HTERT RPE-1 (cell line): ENCODE results near the gene VPS37D.
"Not testable (repeated sequence)": the region's sequence is repeated elsewhere in the genome, so short reads cannot be mapped to it uniquely, and the experiment has no call there.

Experiments
- in situ Hi-C: fragments of 300-500 bp; cut with MboI; formaldehyde crosslinking; loops from 4 replicates; pipeline ENCODE4 v1.14.3; 2020; ENCODE audit warnings: low sequenced_read_pairs

VPS37D gene

DNA sequence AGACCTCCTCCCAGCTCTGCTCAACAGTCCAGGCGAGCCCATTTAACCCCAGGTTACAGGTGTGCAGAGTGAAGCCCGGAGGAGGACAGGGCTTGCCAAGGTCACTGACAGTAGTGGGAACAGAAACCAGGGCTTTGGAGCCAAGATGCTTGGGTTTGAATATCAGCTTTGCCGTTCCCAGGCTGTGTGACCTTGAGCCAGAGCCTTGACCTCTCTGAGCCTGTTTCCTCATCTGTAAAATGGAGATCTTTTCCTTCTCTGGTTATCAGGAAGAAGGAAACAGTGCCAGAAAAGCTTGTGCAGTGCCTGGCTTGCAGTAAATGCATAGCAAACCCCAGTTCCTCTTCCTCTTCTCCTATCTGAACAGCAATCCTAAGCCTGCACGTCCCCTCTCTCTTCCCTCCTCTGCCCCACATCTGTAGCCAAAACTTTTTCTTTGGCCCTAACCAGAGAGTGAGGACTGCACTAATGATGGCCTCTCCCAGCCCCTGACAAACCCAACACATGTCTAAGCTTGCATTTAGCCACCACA is 21.9 kb upstream of the VPS37D start:
- in situ Hi-C loops = no loop called here

DNA sequence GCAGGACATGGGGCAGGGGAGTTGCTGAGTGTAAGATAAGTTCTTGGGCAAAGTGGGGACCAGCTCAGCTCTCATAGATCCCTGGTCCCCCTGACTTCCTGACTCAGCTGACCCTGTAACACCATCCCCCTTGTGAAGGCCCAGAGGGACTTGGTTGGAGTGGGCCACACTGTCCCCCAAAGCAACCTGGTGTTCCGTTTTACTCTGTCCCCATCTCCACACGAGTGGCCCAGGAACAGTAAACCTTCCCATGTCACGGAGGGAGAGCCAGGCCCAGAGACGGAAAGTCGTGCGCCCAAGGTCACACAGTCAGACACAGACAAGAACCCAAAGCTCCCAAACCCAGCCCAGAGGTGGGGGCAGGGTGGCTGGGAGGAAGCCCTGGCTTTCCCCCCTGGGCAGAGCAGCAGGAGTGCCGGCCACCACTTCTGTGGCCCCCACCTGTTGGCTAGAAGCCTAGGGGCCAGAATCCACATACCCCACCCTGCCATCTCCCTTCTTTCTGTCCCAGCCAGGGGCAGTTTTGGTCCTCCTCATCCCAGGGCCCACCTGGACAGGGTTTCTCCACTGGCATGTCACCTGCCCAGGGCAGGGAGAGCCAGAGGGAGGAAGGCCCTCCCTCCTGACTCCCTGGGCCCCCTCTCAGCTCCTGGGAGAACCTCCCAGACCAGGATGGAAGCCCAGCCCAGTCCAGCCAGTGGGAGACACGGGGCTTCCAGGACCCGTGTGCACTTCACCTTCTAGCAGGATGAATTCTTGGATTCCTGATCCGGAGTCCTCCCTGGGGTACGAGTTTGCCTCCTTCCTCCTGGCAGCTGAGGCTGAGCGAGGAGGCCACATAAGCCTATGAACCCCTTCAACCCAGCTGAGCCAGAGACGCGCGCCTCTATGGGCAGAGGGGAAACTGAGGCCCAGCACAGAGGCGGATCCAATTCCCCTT is 20.6 kb upstream of the VPS37D start:
- in situ Hi-C loops = no loop called here

DNA sequence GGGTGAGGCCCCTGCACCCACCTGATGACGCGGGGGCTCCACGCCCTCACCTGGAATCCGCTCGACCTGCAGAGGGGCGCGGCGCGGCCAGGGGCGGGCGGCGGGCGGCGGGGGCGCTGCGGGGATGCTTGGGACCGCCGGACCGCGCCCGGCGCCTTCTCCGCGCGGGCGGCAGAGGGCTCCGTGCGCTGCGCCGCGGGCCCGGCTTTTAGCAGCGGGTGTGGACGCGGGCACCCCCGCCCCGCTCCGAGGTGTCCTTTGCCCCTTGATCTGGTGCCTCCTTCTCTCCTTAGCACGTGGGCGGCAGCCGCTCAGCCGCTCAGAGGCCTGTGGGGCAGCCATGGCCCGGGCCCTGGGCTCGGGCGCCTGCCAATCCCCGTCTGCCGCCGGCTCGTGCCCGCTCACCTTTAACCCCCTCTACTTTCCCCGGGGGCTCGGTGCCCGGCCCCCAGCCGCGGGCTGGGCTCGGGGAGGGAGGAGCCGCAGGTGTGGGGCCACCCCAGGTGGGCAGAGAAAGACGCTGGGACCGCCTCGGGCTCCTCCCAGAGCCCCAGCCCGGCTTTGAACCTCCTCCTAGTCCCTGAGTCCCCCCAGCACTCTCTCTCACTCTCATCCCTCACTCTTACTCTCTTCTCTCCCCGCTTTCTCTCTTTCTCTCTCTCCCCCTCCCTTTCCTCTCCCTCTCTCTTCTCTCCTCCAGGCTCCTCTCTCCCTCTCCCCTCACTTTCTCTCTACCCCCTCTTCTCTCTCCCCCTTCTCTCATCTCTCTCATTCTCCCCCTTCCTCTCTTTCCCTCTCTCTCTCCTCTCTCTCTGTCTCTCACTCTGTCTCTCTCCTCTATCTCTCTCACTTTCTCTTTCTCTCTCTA is 19.7 kb upstream of the VPS37D start:
- in situ Hi-C loops = no loop called here

DNA sequence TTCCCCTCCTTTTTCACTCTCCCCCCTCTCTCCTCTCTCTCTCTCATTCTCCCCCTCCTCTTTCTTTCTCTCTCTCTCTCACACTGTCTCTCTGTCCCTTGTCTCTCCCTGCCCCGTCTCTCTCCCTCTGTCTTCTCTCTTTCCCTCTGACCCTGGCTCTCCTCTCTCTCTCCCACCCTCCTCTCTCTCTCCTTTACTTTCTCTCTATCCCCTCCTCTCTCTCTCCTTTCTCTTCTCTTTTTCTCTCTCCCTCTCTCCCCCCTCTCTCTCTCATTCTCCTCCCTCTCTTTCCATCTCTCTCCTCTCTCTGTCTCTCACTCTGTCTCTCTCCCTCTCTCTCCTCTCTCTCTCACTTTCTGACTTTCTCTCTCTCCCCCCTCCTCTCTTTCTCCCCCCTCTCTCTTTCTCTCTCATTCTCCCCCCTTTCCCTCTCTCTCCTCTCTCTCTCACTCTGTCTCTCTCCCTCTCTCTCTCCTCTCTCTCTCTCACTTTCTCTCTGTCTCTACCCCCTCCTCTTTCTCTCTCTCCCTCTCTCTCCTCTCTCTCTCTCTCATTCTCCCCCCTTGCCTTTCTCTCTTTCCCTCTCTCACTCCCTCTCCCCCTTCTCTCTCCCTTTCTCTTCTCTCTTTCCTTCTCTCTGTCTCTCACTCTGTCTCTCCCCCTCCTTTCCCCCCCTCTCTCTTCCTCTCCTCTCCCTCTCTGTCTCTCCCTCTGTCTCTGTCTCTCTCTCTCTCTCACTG is 18.9 kb upstream of the VPS37D start:
- in situ Hi-C loops = no loop called here

- in situ Hi-C loops = no loop called here
Observed at GRCh38 chr7:73649576-73649975, 18.1 kb upstream of the VPS37D start.

DNA sequence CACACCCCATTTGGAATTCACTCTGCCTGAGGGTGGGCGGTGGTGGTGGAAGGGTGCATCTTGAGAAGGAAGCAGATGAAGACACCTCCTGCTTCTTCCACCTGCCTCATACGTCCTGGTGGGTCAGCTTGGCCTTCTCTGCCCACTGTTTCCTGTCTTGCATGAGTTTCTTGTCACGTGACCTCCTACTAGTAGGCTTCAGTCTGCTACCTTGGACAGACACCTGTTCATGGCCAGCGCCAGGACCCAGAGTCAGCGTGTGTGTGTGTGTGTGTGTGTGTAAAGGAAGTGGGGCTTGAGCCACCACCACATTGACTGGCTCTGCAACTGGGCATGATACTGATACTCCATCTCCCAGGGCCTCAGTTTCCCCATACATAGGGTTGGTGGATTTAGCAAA is 17.1 kb upstream of the VPS37D start:
- in situ Hi-C loops = no loop called here

DNA sequence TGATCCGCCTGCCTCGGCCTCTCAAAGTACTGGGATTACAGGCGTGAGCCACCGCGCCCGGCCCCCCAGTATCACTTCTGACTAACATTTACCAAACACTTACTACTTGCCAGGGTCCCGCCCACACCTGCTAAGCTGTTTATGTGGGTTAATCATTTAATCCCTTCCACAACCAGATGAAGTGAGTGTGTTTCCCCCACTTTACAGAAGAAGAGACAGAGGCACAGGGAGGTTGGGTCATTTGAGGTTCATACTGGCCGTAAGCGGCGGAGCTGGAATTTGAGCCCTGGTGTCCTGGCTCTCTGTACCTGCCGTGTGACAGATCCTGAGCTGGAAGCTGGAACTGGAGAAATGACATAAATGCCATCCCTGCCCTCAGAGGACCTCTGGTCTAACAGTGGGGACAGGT is 15.1 kb upstream of the VPS37D start:
- in situ Hi-C loops = no loop called here

GRCh38 chr7:73655309-73655708 is 12.3 kb upstream of the VPS37D start:
- in situ Hi-C loops = not testable (repeated sequence)

DNA sequence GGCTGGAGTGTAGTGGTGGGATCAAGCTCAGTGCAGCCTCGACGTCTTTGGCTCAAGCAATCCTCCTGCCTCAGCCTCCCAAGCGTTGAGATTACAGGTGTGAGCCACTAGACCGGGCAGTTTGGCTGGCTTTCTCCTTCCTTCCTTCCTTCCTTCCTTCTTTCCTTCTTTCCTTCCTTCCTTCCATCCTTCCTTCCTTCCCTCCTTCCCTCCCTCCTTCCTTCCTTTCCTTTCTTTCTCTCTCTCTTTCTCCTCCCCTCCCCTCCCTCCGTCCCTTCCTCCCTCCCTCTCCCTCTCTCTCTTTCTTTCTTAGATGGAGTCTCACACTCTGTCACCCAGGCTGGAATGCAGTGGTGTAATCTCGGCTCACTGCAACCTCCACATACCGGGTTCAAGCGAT is 7.6 kb upstream of the VPS37D start:
- in situ Hi-C loops = no loop called here

DNA sequence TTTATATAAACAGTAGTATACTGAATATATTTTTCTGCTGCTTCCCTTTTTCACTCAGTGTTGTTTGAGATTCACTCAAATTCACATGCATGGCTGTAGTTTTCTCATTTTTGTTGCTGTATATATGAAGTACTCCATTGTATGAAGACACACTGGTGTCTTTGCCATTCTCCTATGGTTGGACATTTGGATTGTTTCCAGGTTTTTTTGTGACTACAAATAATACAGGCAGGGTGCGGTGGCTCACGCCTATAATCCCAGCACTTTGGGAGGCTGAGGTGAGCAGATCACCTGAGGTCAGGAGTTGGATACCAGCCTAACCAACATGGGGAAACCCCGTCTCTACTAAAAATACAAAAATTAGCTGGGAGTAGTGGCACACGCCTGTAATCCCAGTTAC is 7.0 kb upstream of the VPS37D start:
- in situ Hi-C loops = not testable (repeated sequence)

- in situ Hi-C loops = no loop called here
Observed at GRCh38 chr7:73663033-73663432, 4.6 kb upstream of the VPS37D start.

- in situ Hi-C loops = no loop called here
Observed at GRCh38 chr7:73668103-73668885, 663 bp downstream of the VPS37D start.

- in situ Hi-C loops = no loop called here
Observed at GRCh38 chr7:73668886-73669230, 1.2 kb downstream of the VPS37D start.

- in situ Hi-C loops = no loop called here
Observed at GRCh38 chr7:73669288-73669701, 1.7 kb downstream of the VPS37D start.

DNA sequence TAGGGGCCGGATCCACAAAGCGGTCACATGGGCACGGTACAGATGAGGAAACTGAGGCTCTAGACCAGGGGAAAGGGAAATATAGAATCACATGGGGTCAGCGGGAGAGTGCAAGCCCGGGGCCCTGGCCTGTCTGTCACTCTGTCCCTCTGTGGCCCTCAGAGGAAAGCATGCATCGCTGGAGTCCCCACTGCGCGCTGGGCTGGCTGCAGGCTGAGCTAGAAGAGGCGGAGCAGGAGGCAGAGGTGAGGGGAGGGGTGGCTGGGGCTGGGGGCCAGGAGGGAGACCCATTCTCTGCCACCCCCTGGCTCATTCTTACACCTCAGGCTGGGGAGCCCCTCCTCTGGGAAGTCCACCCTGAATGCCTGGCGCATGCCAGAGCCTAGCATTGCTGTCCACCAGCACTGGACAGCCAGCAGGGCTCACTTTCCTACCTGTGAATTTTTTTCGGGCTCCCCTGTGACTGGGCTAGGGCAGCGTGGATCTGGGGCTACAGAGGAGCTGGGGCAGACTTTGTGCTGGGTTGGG is 2.3 kb downstream of the VPS37D start:
- in situ Hi-C loops = no loop called here

DNA sequence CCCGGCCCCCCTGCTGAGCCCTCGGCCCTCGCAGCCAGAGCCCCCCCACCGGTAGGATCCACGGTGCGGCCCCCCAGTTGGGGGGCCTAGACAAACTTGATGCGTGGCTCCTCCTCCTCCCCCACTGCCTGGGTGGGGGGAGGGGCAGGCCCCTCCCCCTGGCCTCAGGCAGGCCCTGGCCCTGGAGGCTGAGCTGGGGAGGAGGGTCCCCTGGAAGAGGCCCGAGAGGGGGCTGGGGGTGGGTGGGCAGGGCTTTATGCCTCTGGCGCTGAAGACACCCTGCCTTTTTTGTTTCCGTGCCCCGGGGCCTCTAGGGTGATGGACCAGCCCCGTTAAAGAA is 3.7 kb downstream of the VPS37D start:
- in situ Hi-C loops = no loop called here

GRCh38 chr7:73671857-73672445 is 4.3 kb downstream of the VPS37D start:
- in situ Hi-C loops = no loop called here

DNA sequence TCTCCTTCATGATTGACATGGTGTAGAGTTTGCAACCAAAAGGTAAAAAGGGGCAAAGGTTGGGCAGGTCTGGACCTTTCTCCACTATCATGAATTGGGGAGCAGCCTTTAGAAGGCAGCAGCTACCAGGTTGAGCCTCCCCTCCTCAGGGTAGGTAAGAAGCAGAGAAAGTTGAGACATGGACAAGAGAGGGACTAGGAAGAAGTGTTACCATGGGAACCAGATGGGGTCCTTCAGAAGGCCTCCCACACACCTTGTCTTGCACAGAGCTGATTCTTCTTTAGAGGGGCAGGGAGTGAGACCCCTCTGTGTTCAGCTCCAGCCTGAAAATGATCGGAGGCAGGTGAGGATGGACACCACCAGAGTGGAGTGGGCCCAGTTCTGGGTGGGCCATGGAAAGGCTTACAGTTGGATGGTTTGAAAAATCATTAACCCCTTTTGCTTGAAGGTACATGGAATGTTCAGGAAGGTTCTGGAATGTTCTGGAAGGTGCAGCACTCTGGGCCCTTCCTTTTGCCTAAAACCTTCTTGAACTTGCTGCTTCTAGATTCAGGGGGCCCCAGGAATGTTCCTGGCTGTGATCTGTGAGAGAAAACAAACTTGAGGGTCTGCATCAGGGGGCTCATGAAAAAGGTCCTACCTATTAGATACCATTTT is 7.0 kb downstream of the VPS37D start:
- in situ Hi-C loops = no loop called here

DNA sequence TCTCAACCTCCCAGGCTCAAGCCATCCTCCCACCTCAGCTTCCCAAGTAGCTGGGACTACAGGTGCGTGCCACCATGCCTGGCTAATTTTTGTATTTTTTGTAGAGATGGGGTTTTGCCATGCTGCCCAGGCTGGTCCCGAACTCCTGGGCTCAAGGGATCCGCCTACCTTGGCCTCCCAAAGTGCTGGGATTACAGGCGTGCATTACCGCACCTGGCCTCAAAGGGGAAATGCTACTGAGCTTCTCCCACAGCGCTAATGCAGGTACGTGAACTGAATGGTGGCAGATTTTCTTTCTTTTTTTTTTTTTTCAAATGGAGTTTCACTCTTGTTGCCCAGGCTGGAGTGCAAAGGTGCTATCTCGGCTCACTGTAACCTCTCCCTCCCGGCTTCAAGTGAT is 8.4 kb downstream of the VPS37D start:
- in situ Hi-C loops = not testable (repeated sequence)
